ENCODE results near the gene HEMK1. TPM values are rescaled to one million over a fixed set of nuclear protein-coding genes. Genes with fewer than 3 reads are reported as not detected.

HEMK1 gene
- total and polyA plus RNA-seq, 2 of the 4 experiments (the other 2 are of a cell fraction), result 17.2 to 20.8 TPM

GRCh38 chr3:50533316-50533715, 36.0 kb upstream of the HEMK1 start:
- Histone ChIP-seq H3K4me3 (ENCODE audit: insufficient read depth, low read depth, low read length) (no peak overlapping the region), H3K27ac (ENCODE audit: insufficient read depth, low read length) (no peak overlapping the region), H3K79me1 (ENCODE audit: low read depth in 1 of 2, low read length in 2 of 2) (no peaks in the 10 kb centered on the region), H3K9ac (ENCODE audit: low read depth, low read length) (no peak overlapping the region), H3K36me3 (ENCODE audit: control insufficient read depth, insufficient read depth, low read length) (no peaks in the 10 kb centered on the region), H3K4me2 (ENCODE audit: low read depth, low read length) (no peak overlapping the region), H4K5ac (ENCODE audit: low read depth, low read length) (no peak overlapping the region), H2AK5ac (ENCODE audit: low read depth, low read length) (no peak overlapping the region), H2BK5ac (ENCODE audit: low read depth, low read length, poor library complexity, severe bottlenecking) (no peak overlapping the region), H3K9me1 (ENCODE audit: insufficient read depth, low read length) (no peaks in the 10 kb centered on the region), H3K27me3 (ENCODE audit: control insufficient read depth, insufficient read depth, low read length) (peaks cover 87% of the 10 kb centered on the region), H3K9me3 (ENCODE audit: control insufficient read depth, insufficient read depth, low read length) (no peaks in the 10 kb centered on the region), H2BK15ac (ENCODE audit: low read depth, low read length) (no peak overlapping the region), H3K4me1 (ENCODE audit: control insufficient read depth, insufficient read depth, low read length) (no peaks in the 10 kb centered on the region), H3K14ac (replicated peaks; ENCODE audit: low read depth, low read length) (no peak overlapping the region), H2AK9ac (replicated peaks; ENCODE audit: low read depth, low read length, poor library complexity) (peak overlapping the region; percentile 23), H4K20me1 (ENCODE audit: insufficient read depth, low read length) (no peaks in the 10 kb centered on the region), H3K4ac (ENCODE audit: low read depth, low read length) (no peak overlapping the region), H2AFZ (replicated peaks; ENCODE audit: low read length, poor library complexity) (no peak overlapping the region), H4K8ac (ENCODE audit: low read depth in 2 of 2, low read length in 2 of 2) (no peak overlapping the region), H2BK120ac (ENCODE audit: low read depth, low read length) (no peak overlapping the region), H3K23ac (ENCODE audit: low read depth, low read length) (no peak overlapping the region), H4K91ac (ENCODE audit: insufficient read depth, low read depth, low read length) (no peak overlapping the region), H3K18ac (ENCODE audit: low read depth, low read length) (no peak overlapping the region), H3K56ac (ENCODE audit: extremely low read depth, insufficient read depth, low read length) (no peak overlapping the region), H2BK20ac (ENCODE audit: low read depth, low read length) (no peak overlapping the region)
- WGBS, 2 experiments (ENCODE audit: extremely low coverage in 2 of 2, insufficient read length in 1 of 2), result 35% methylated on average over 4 of the region's 13 CpGs; no CpG with 5 or more reads in 1 of the 2 experiments
- dilution Hi-C loops (cut with HindIII; ENCODE audit: low sequenced_read_pairs, unreplicated experiment) (no loop called here), in situ Hi-C loops (cut with MboI; ENCODE audit: low sequenced_read_pairs) (no loop called here), intact Hi-C loops (cut with micrococcal nuclease) (no loop called here)
- ChIA-PET CTCF (no interaction called here), POLR2A (ENCODE audit: unreplicated experiment) (no interaction called here)
- BruUV-seq (replicated peaks), result no TSS peak
- ATAC-seq (ENCODE audit: low read depth) (no peak), DNase-seq (no peak)
- TF ChIP-seq RFX5 (IDR thresholded peaks at IDR 0.05; ENCODE audit: low read depth, low read length), result no peak
- TF ChIP-seq CTCF (conservative IDR thresholded peaks at IDR 0.05; ENCODE audit: low read depth, low read length), result no peak
- no peak for TF ChIP-seq MAZ (IDR thresholded peaks at IDR 0.05; ENCODE audit: borderline replicate concordance, low read depth, low read length)
- no peak for TF ChIP-seq MAFK (IDR thresholded peaks at IDR 0.05; ENCODE audit: low read depth, low read length)
- TF ChIP-seq RAD21 (IDR thresholded peaks at IDR 0.05; ENCODE audit: low read length), result no peak
- TF ChIP-seq RCOR1 (IDR thresholded peaks at IDR 0.05; ENCODE audit: insufficient replicate concordance, low read length), result no peak
- TF ChIP-seq FOS (IDR thresholded peaks at IDR 0.05; ENCODE audit: low read depth, low read length), result no peak
- no peak for TF ChIP-seq CEBPB (IDR thresholded peaks at IDR 0.05; ENCODE audit: low read depth, low read length)
- TF ChIP-seq ELK1 (IDR thresholded peaks at IDR 0.05; ENCODE audit: borderline replicate concordance, low read depth, low read length), result no peak
- no peak for TF ChIP-seq MXI1 (IDR thresholded peaks at IDR 0.05; ENCODE audit: borderline replicate concordance, low read depth, low read length)
